ENCODE data around the gene RRN3.

GRCh38 chr16:15031586-15031985 is 62.5 kb downstream of the RRN3 start:
- TF ChIP-seq CTCF (IDR thresholded peaks at IDR 0.05) (no peak), POLR2A (IDR thresholded peaks at IDR 0.05) (no peak)
